GM21367 (cell line): ENCODE data around the gene RAB40C.

Source experiments
- ATAC-seq: cut with Tn5 transposase; IDR thresholded peaks from one replicate; pipeline ENCODE4 v1.9.1; 2021; ENCODE audit not compliant: unreplicated experiment

Gene RAB40C

GRCh38 chr16:572865-573650 lies 16.8 kb upstream of the RAB40C start:
- no peak for ATAC-seq

GRCh38 chr16:574021-574760 lies 15.7 kb upstream of the RAB40C start:
- no peak for ATAC-seq

GRCh38 chr16:575354-576196 lies 14.3 kb upstream of the RAB40C start:
- ATAC-seq = no peak

- ATAC-seq = no peak
Measured at GRCh38 chr16:576197-576822, 13.6 kb upstream of the RAB40C start.

- no peak for ATAC-seq
Measured at GRCh38 chr16:576823-577201, 13.1 kb upstream of the RAB40C start.

- ATAC-seq = no peak
Measured at GRCh38 chr16:577796-578195, 12.1 kb upstream of the RAB40C start.

GRCh38 chr16:578232-578869 lies 11.5 kb upstream of the RAB40C start:
- no peak for ATAC-seq

GRCh38 chr16:578870-579405 lies 10.9 kb upstream of the RAB40C start:
- no peak for ATAC-seq

GRCh38 chr16:580141-580945 lies 9.5 kb upstream of the RAB40C start:
- ATAC-seq = no peak

- no peak for ATAC-seq
Measured at GRCh38 chr16:580946-581498, 8.8 kb upstream of the RAB40C start.

- no peak for ATAC-seq
Measured at GRCh38 chr16:582218-582613, 7.7 kb upstream of the RAB40C start.

GRCh38 chr16:582614-583331 lies 7.1 kb upstream of the RAB40C start:
- ATAC-seq = no peak

GRCh38 chr16:583470-583814 lies 6.4 kb upstream of the RAB40C start:
- ATAC-seq = no peak

- no peak for ATAC-seq
Measured at GRCh38 chr16:583815-584591, 5.9 kb upstream of the RAB40C start.

GRCh38 chr16:585351-585750 lies 4.5 kb upstream of the RAB40C start:
- ATAC-seq = no peak

- ATAC-seq = no peak
Measured at GRCh38 chr16:586047-586644, 3.7 kb upstream of the RAB40C start.
